ENCODE data around the gene ACP6. TPM values are rescaled to one million over a fixed set of nuclear protein-coding genes. Genes with fewer than 3 reads are reported as not detected.

ACP6 gene
- total and polyA plus RNA-seq, 2 donors (not counting 3 experiments of a cell fraction or from before 2014, with no cell fraction given): 7.1 to 9.4 TPM

GRCh38 chr1:147630447-147630846 is 39.9 kb downstream of the ACP6 start:
- Histone ChIP-seq H3K27me3 (ENCODE audit: control insufficient read depth in 2 of 2, insufficient read depth in 2 of 2, low read length in 2 of 2) (no peaks in the 10 kb centered on the region), H3K4me3 (replicated peaks in 1 of 3; ENCODE audit: insufficient read depth in 1 of 3, low read depth in 1 of 3, low read length in 3 of 3) (no peak overlapping the region), H3K4me2 (ENCODE audit: insufficient read depth, low read length) (no peak overlapping the region), H3K27ac (ENCODE audit: insufficient read depth, low read depth, low read length) (no peak overlapping the region), H3K9me1 (replicated peaks; ENCODE audit: control insufficient read depth, extremely low read depth, insufficient read depth, low read length) (no peaks in the 10 kb centered on the region), H3K36me3 (ENCODE audit: control insufficient read depth in 2 of 2, extremely low read depth in 1 of 2, insufficient read depth in 2 of 2, low read length in 2 of 2) (no peaks in the 10 kb centered on the region), H3K9ac (replicated peaks; ENCODE audit: extremely low read depth, insufficient read depth, low read length) (no peak overlapping the region), H4K20me1 (replicated peaks; ENCODE audit: control insufficient read depth, extremely low read depth, insufficient read depth, low read length) (no peaks in the 10 kb centered on the region), H3K4me1 (ENCODE audit: control insufficient read depth, extremely low read depth, insufficient read depth, low read length) (peaks cover 3% of the 10 kb centered on the region), H3K9me3 (replicated peaks; ENCODE audit: control insufficient read depth, insufficient read depth, low read length) (no peaks in the 10 kb centered on the region), H2AFZ (ENCODE audit: low read depth, low read length) (no peak overlapping the region), H3K79me2 (ENCODE audit: control insufficient read depth, insufficient read depth, low read length) (no peaks in the 10 kb centered on the region)
- intact Hi-C loops (cut with micrococcal nuclease): no loop called here
- no peak for FAIRE-seq
- no peak for DNase-seq (ENCODE audit: low read depth, low spot score)
- no TSS peak for BruUV-seq (replicated peaks)
- CTCF ChIA-PET: interaction anchor here (1.0 to 2.0 kb wide), 5 partner anchors 31 to 262 kb away, joined by 4 to 9 read pairs (median 4); no protein-coding TSS in a partner anchor
- POLR2A ChIA-PET: no interaction called here
- no peak for TF ChIP-seq CTCF (IDR thresholded peaks at IDR 0.05; ENCODE audit: extremely low read depth in 1 of 2, insufficient read depth in 1 of 2, low read depth in 1 of 2, low read length in 2 of 2)
- no peak for TF ChIP-seq FOS (IDR thresholded peaks at IDR 0.05; ENCODE audit: borderline replicate concordance, insufficient read depth, low read length)
- no peak for TF ChIP-seq MAX (IDR thresholded peaks at IDR 0.05; ENCODE audit: insufficient read depth, insufficient read length)
- TF ChIP-seq POLR2A (IDR thresholded peaks at IDR 0.05; ENCODE audit: low read depth, low read length): no peak
- no peak for TF ChIP-seq JUN (IDR thresholded peaks at IDR 0.05; ENCODE audit: borderline replicate concordance, insufficient read depth, insufficient read length, low read depth)
- no peak for TF ChIP-seq GATA2 (IDR thresholded peaks at IDR 0.05; ENCODE audit: insufficient read depth, insufficient read length, low read depth, low read length)
- no peak for TF ChIP-seq POLR2AphosphoS5 (IDR thresholded peaks at IDR 0.05; ENCODE audit: insufficient read depth, low read depth, low read length)
- TF ChIP-seq MYC (IDR thresholded peaks at IDR 0.05; ENCODE audit: low read depth, low read length): no peak
- dilution Hi-C loops (cut with MboI; ENCODE audit: extremely low pct_ligation_motif_present, low sequenced_read_pairs): no loop called here
